Amygdala (tissue), 56 donors: ENCODE measurements around the gene VWA8.
"Not testable (repeated sequence)": the region's sequence is repeated elsewhere in the genome, so short reads cannot be mapped to it uniquely, and the experiment has no call there.

ENCODE experiments used
- DNase-seq, 56 donors: peaks; one replicate each; lab custom pipeline; 2025; lab: John Stamatoyannopoulos, UW

Gene VWA8

DNA sequence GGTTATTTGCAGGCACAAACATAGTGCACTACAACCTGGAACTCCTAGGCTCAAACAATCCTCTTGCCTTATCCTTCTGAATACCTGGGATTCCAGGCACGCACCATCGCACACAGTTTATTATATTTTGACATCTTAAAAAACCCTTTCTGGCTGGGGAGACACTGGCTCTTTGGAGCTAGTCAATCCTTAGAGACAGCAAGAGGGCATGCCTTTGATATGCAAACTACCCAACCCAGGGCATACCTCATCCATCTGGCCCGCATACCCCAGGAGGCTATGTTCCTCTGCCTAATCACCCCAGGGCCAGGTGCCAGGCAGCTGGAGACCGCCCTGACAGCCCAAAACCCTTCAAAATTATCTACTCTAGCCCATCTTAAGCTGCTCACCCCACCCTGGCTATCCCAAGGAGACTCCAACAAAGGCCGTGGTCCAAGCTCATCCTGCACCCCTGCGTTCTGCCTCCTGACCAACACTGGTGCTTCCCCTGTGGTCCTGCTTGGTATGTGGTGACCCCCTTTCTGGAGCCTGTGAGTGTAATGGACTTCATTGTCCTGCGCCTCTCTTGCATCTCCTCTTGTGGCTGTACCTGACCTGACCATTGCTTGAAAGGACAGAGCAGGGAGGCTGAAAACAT, 417.1 kb downstream of the VWA8 start:
- no peak for DNase-seq

DNA sequence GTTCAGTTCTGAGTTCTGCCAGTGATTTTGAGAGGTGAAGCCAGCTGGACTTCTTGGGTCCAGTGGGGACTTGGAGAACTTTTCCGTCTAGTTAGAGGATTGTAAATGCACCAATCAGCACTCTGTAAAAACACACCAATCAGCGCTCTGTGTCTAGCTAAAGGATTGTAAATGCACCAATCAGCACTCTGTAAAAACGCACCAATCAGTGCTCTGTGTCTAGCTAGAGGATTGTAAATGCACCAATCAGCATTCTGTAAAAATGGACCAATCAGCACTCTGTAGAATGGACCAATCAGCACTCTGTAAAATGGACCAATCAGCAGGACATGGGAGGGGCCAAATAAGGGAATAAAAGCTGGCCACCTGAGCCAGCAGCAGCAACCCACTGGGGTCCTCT, 418.1 kb downstream of the VWA8 start:
- DNase-seq: not testable (repeated sequence)

DNA sequence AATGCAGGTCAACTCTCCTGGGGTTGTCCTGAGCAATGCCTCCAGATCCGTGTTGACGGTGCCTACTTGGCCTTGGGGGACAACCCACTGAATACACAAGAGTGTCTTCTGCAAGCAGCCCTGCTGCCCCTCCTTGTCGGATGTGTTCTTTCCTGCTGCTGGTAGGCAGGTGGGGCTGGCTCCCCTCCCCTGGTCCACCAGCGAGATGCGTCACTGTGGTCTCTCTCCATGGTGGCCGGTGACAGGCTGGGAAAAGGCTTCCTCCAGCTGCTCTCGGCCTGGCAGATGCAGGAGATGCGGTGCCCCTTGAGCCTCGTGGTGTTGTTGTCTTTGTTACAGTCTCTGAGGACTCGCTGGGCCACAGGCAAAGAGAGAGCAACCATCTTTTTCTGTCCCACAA, 418.6 kb downstream of the VWA8 start:
- no peak for DNase-seq

DNA sequence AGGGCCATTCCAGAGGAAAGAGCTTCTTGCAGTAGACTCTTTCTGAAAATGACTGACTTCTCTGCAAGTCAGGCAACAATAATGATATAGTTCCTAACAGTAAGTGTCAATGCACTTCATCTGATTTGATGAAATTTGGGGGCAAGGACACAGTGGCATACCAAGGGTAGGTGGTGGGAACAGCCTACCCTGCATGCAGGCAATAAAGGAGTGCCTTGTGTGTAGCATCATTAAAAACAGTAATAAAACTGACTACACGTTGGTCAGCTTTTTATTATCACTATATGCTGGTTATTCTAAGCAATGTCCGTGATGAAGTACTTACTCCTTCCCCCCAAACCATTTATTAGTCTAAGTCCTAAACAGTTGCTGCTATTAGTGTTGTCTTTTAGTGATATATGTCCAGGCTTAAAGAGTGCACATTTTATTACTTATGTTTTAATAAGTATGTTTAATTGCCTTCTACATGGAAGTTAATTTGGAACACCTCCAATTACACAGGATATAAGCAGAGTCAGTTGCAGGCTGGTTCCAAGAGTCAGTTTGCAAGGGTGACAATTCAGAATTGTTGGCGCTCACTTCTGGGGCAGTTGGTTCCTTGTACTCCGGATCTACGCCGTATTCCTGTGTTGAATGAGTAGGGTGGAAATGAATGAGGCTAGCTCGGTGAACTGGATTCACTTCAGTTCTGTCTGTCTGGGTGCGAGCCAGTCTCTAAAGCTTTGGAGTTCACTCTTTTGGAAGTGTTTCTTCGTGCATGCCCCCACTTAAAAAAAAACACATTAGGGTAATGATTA, 419.6 kb downstream of the VWA8 start:
- DNase-seq: peak in 3 of 56 donors; percentile 12 to 43 (median 35)

GRCh38 chr13:41540240-41540639, 420.7 kb downstream of the VWA8 start:
- DNase-seq: not testable (repeated sequence)

DNA sequence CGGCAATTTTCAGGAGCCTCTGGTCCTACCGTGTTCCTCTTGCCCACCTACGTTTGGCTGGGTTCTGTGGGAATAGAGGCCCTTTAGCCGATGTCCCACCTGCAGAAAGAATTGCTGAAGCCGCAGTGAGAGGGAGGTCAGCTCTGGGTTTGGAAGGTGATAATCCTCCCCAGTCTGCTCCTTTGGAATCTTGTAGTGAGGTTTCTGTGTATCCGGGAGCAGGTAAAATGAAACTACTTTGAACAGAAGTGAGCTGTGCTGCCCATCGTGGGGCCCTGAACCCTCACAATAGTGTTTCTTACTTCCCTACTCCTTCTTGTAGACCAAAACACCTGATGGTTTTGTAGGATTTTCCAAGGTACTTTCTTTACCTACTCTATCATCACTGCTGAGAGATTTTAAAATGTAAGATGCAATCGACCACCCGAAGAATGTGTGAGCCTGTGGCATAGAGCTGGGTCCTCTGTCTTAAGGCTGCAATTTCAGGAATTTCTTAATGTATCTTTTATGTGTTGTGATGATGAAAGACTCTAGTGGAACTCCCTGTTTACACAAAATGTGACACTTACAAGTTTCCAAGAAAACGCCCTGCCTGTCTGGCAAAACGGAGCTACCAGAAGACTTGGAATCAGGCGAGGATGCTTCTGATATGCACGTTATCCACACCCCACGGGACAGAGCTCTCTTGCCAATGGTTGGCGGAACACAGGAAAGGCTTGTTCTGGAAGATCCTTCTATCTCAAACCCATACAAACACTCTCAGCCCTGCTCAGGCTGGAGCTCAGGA, 427.4 kb downstream of the VWA8 start:
- no peak for DNase-seq

- DNase-seq: no peak
These were observed 432.9 kb downstream of the VWA8 start for GRCh38 chr13:41528021-41528420.

DNA sequence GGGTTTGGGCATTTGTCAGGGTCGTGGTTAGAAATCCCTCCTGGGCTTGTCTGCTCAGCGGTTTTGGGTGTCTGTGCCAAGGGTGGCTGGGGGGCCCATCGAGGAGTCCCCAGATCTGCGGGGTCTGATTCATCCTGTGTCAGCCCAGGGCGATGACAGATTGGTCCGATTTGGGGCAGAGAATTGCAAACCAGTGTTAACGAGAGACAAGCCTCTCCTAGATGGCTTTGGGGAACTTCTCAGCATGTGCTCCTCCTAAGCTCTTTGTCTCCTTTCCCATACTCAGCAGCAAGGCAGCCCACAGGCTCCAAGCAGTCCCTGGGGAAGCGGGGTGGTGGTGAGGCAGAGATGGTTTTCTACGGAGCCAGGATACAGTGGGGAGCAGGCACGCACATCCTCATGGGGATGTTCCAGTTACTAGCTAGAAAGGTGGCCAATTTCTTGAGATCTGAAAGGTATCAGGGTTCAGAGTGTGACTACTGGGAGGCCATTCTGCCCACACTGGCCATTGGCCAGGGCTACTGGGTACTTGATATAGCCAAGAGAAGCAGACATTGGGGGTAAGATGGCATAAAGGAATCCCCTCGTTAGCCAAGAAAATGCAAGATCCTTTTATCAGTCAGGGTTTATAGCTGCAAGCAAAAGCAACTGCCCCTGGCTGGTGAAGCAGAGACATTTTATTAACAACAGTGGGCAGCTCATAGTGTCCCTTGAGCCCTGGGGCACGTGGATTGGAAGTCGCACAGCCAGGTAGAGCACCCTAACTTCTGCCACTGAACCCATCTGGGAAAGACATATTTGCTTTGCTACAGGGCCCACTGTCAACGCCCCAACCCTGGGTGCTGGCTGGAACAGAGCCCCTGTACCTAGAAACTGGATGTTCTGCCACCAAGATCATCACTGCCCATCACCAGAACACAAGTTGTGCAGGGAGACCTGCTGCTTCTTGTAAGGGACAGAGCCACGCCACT, 440.0 kb downstream of the VWA8 start:
- DNase-seq: no peak

GRCh38 chr13:41520016-41520659, 440.8 kb downstream of the VWA8 start:
- DNase-seq: no peak
